HEK293T (cell line): ENCODE data around the gene FASTKD2.

Experiments
- CTCF ChIA-PET: fragments of 350-600 bp; formaldehyde crosslinking; extraction: SDS; loops from one replicate; lab custom pipeline; 2021; ENCODE audit warnings: antibody characterized with exemption, inconsistent platforms; lab: Yijun Ruan, JAX
- POLR2A ChIA-PET: fragments of 350-600 bp; formaldehyde crosslinking; extraction: SDS; loops from one replicate; lab custom pipeline; 2020; ENCODE audit warnings: antibody characterized with exemption, inconsistent platforms; lab: Yijun Ruan, JAX
- DNase-seq: peaks from one replicate; pipeline ENCODE4 v3.0.0; 2012; ENCODE audit warnings: mixed read lengths; ENCODE audit errors: extremely low spot score
- ARNT ChIP-seq: fragments of 450-650 bp; IDR thresholded peaks from 2 replicates; pipeline ENCODE4 v1.6.1; 2017; ENCODE audit warnings: mild to moderate bottlenecking
- BHLHE40 ChIP-seq: fragments of 450-650 bp; IDR thresholded peaks from 2 replicates; pipeline ENCODE4 v1.6.1; 2016; ENCODE audit warnings: mild to moderate bottlenecking, moderate library complexity, borderline replicate concordance
- CTBP1 ChIP-seq: fragments of 450-650 bp; IDR thresholded peaks from 2 replicates; pipeline ENCODE4 v1.6.1; 2016; ENCODE audit warnings: borderline replicate concordance
- ELF4 ChIP-seq: fragments of 450-650 bp; IDR thresholded peaks from 2 replicates; pipeline ENCODE4 v1.6.1; 2017; ENCODE audit warnings: antibody characterized with exemption
- FOXA1 ChIP-seq: fragments of 450-650 bp; IDR thresholded peaks from 2 replicates; pipeline ENCODE4 v1.6.1; 2016; ENCODE audit warnings: mild to moderate bottlenecking
- FOXK2 ChIP-seq: fragments of 450-650 bp; IDR thresholded peaks from 2 replicates; pipeline ENCODE4 v1.6.1; 2016; ENCODE audit warnings: mild to moderate bottlenecking
- FOXM1 ChIP-seq: fragments of 450-650 bp; IDR thresholded peaks from 2 replicates; pipeline ENCODE4 v1.6.1; 2017; ENCODE audit warnings: mild to moderate bottlenecking, borderline replicate concordance
- HDGF ChIP-seq: fragments of 450-650 bp; IDR thresholded peaks from 2 replicates; pipeline ENCODE4 v1.6.1; 2017; ENCODE audit warnings: antibody characterized with exemption, borderline replicate concordance
- L3MBTL2 ChIP-seq: fragments of 450-650 bp; conservative IDR thresholded peaks from 2 replicates; pipeline ENCODE4 v1.6.1; 2016; ENCODE audit warnings: mild to moderate bottlenecking
- LEF1 ChIP-seq: fragments of 450-650 bp; IDR thresholded peaks from 2 replicates; pipeline ENCODE4 v1.6.1; 2017; ENCODE audit warnings: mild to moderate bottlenecking, borderline replicate concordance
- NFRKB ChIP-seq: fragments of 450-650 bp; IDR thresholded peaks from 2 replicates; pipeline ENCODE4 v1.6.1; 2016; ENCODE audit warnings: mild to moderate bottlenecking, moderate library complexity
- SP1 ChIP-seq: fragments of 450-650 bp; IDR thresholded peaks from 2 replicates; pipeline ENCODE4 v1.6.1; 2017
- SUZ12 ChIP-seq: fragments of 450-650 bp; IDR thresholded peaks from 2 replicates; pipeline ENCODE4 v1.6.1; 2016; ENCODE audit warnings: mild to moderate bottlenecking
- TARDBP ChIP-seq: fragments of 450-650 bp; IDR thresholded peaks from 2 replicates; pipeline ENCODE4 v1.6.1; 2016
- ZNF384 ChIP-seq: fragments of 450-650 bp; IDR thresholded peaks from 2 replicates; pipeline ENCODE4 v1.6.1; 2016
- TF ChIP-seq, protein P1 (sequence below): fragments of 450-650 bp; IDR thresholded peaks from 2 replicates; pipeline ENCODE4 v1.6.1; 2016

The FASTKD2 gene

DNA sequence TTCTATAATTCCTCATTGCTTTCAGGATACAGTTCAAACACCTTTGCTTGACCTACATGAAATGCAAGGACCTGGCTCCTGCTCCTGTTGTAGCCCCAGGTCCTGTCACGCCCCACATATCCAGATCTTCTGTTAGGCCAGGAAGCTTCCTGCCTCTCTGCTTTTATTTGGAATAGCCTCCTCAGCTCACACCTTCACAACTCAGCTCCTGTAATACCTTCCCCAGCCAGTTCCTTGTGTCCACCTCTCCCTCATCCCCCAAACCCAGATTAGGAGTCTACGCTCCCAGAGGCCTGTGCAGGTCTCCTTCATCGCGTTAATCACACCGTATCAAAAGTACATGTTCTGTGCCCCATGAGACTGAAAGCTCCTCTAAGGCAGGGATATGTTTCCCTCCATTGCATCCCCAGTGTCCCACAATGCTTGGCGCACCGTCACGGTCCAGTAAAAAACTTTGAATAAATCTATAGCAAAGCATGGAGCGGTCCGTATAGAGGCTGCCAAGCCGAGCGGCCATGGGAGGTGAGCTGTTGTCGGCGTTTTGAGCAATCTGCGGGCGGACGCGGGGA, 649 bp upstream of the FASTKD2 start:
- TF ChIP-seq BHLHE40: no peak
- TF ChIP-seq TARDBP: no peak
- no peak for TF ChIP-seq ZNF384
- no peak for TF ChIP-seq SP1
- no peak for TF ChIP-seq NFRKB
- TF ChIP-seq, protein P1, sequence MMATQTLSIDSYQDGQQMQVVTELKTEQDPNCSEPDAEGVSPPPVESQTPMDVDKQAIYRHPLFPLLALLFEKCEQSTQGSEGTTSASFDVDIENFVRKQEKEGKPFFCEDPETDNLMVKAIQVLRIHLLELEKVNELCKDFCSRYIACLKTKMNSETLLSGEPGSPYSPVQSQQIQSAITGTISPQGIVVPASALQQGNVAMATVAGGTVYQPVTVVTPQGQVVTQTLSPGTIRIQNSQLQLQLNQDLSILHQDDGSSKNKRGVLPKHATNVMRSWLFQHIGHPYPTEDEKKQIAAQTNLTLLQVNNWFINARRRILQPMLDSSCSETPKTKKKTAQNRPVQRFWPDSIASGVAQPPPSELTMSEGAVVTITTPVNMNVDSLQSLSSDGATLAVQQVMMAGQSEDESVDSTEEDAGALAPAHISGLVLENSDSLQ: no peak
- TF ChIP-seq HDGF: no peak
- no peak for TF ChIP-seq FOXK2
- no peak for TF ChIP-seq L3MBTL2
- no peak for TF ChIP-seq ELF4
- TF ChIP-seq ARNT: no peak
- TF ChIP-seq CTBP1: no peak
- no peak for TF ChIP-seq FOXM1
- no peak for TF ChIP-seq SUZ12
- TF ChIP-seq FOXA1: no peak
- TF ChIP-seq LEF1: no peak
- ChIA-PET POLR2A (interaction anchor here (0.9 to 1.3 kb wide), 4 partner anchors 9 to 19 kb away, joined by 3 to 4 read pairs (median 3); no protein-coding TSS in a partner anchor), CTCF (no interaction called here)
- DNase-seq: peak; percentile 19

DNA sequence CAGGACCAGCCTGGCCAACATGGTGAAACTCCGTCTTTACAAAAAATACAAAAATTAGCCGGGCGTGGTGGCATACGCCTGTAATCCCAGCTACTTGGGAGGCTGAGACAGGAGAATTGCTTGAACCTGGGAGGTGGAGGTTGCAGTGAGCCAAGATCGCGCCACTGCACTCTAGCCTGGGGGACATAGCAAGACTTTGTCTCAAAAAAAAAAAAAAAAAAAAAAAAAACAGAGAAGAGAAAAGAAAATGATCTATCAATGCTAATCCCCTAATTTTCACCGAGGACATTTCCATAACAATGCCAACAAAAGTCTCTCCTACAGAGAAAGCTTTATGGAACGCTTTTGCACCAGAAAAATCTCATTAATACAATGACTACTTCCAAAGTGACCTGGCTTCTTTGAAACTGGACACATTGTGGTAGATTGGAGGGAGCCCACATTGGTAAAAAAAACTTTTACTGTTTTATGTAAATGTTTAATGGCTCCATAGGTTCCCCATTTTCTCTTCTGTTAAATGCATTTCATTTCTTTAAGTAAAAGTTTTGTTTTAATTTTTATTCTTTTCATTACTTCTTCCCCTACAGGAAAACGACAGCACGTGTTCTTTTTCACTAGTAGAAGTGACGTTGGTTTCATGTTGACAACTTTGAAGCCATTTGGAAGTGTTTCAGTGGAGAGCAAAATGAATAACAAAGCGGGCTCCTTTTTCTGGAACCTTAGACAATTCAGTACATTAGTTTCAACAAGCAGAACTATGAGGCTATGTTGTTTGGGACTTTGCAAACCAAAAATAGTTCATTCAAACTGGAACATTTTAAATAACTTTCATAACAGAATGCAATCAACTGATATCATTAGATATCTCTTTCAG, 888 bp downstream of the FASTKD2 start:
- POLR2A ChIA-PET: interaction anchor here (0.6 kb wide), 1 partner anchor 11 kb away, joined by 4 read pairs; no protein-coding TSS in a partner anchor
- no peak for DNase-seq
- TF ChIP-seq ZNF384 (peak; percentile 31; the same call in 1 of the 2 replicates), ELF4 (no peak)
- CTCF ChIA-PET: interaction anchor here (0.5 kb wide), 1 partner anchor 1203 kb away, joined by 3 read pairs; no protein-coding TSS in a partner anchor

DNA sequence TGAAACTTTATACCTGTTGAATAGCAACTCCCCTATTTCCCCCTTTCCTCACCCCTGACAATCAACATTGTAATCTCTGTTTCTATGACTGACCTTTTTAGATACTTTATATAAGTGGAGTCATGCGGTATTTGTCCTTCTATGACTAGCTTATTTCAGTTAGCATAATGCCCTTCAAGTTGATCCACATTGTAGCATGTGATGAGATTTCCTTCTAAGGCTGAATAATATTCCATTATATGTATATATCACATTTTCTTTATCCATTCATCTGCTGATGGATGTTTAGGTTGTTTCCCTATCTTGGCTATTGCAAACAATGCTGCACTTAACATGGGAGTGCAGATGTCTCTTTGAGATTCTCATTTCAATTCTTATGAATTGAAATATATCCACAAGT, 9.5 kb downstream of the FASTKD2 start:
- TF ChIP-seq NFRKB: no peak
- TF ChIP-seq ELF4: no peak
- no peak for TF ChIP-seq ARNT
- no peak for TF ChIP-seq SP1
- ChIA-PET POLR2A (no interaction called here), CTCF (no interaction called here)
- no peak for DNase-seq

DNA sequence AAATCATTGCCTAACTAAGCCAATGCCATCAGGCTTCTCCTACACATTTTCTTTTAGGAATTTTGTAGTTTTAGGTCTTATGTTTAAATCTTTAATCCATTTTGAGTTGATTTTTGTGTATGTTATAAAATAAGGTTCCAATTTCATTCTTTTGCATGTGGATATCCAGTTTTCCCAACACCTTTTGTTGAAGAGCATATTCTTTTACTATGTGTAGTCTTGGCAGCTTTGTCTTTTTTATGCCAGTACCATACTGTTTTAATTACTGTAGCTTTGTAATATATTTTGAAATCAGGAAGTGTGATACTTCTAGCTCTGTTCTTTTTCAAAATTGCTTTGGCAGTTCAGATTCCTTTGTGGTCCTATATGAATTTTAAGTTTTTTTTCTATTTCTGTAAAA, 11.0 kb downstream of the FASTKD2 start:
- CTCF ChIA-PET: no interaction called here
- POLR2A ChIA-PET: no interaction called here
- DNase-seq: no peak
- TF ChIP-seq ZNF384: no peak

DNA sequence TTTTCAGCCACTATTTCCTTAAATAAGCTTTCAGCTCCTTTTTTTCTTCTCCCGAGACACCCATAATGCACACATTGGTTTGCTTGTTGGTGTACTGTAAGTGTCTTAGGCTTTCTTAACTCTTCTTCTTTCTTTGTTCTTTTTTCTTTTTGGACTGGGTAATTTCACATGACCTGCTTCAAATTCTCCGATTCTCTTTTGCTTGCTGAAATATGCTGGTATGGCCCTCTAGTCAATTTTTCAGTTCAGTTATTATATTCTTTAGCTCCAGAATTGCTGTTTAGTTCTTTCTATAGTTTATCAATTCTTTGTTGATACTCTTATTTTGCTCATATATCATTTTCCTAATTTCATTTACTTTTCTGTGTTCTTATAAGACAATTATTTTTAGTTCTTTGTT, 15.3 kb downstream of the FASTKD2 start:
- CTCF ChIA-PET: interaction anchor here (1.0 to 1.8 kb wide), 2 partner anchors 23 to 86 kb away, joined by 4 to 5 read pairs; no protein-coding TSS in a partner anchor
- POLR2A ChIA-PET: interaction anchor here (1.2 kb wide), 1 partner anchor 15 kb away, joined by 3 read pairs; the partner anchor contains the start of genes FASTKD2 and MDH1B
- DNase-seq: no peak
- TF ChIP-seq BHLHE40 (no peak), TARDBP (no peak), FOXA1 (no peak), SUZ12 (no peak), HDGF (no peak), SP1 (no peak), ELF4 (no peak), NFRKB (no peak), CTBP1 (no peak), L3MBTL2 (no peak), ARNT (no peak), FOXM1 (no peak), ZNF384 (no peak), FOXK2 (no peak)
- TF ChIP-seq, protein P1: no peak

DNA sequence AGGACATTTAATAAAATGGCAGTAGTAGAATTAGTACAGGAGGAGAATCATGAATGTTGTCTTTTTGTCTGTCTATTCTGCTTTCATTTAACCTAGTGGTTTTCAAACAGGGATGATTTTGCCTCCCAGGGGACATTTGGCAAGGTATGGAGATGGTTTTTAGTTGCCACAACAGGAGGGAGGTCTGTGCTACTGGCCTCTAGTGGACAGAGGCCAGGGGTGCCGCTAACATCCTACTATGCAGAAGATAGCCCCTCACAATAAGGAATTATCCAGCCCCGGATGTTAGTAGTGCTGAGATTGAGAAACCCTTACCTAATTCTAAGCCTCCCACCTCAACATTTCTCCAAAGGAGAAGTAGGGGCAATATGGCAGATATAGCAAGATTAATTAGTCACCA, 18.3 kb downstream of the FASTKD2 start:
- CTCF ChIA-PET: no interaction called here
- TF ChIP-seq HDGF (no peak), NFRKB (no peak), BHLHE40 (no peak), FOXK2 (no peak), SP1 (no peak), L3MBTL2 (no peak), CTBP1 (no peak), FOXM1 (no peak), FOXA1 (no peak), TARDBP (no peak), SUZ12 (no peak), ZNF384 (no peak), ARNT (no peak), LEF1 (no peak), ELF4 (no peak)
- TF ChIP-seq, protein P1: no peak
- POLR2A ChIA-PET: no interaction called here
- peak; percentile 21 for DNase-seq
